Stimulated activated CD4-positive, alpha-beta T cell treated with anti-CD3 and anti-CD28 coated beads, TNF-alpha, amount 100 ng/mL, for 4 hours (primary cell): ENCODE measurements around the gene APOB.

Experiments
- DNase-seq, 3 experiments: peaks; one replicate each; pipeline ENCODE4 v3.0.0-alpha.2; 2020; ENCODE audit warnings: low read depth in 3 of 3

Gene APOB

DNA sequence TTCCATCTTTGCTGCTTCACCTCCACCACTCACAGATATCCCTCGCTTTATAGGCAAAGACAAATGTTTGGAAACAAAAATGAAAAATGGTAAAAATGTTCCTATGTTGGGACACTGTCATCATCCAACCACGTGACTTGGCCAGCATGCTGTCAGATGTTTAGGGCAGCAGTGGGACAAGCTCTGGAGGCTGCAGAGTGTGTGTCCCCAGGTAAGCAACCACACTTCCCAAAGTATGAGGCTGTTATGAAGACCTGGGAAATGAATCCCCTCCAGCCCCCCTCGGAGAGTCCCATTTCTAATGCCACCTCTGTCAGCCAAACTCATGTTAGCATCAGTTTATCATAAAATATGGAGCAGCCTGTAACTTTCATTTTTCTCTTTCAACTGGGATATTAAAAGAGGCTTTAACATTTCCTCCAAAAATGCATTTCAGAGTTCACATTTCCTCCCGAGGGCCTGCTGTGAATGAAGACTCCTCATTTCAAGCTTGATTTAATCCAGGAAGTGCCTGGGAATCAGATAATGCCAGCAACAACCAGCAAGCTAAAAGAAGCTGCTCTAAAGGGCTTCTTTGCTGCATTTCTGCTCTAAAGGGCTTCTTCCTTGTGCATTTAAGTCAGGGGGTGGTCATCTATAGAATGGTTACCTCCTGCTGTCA lies 66.2 kb downstream of the APOB start:
- no peak for DNase-seq

DNA sequence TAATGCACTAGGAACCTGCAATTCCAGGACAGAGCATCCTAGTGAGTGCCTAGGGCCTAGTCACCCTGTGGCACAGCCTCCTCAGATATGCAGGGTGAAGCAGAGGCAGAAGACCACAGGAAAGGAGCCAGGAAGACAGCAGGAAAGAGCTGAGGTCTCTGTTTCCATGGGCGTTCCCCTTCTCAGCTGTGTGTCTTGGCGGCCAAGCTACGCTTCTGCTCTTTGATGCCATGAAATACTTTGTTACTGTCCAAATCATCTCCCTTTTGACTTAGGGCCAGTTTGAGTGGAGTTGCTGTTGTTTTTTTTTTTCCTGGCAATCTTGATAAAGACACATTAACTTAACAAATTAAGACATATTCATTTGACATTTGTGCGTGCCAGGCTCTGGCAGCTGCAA lies 67.3 kb downstream of the APOB start:
- no peak for DNase-seq

DNA sequence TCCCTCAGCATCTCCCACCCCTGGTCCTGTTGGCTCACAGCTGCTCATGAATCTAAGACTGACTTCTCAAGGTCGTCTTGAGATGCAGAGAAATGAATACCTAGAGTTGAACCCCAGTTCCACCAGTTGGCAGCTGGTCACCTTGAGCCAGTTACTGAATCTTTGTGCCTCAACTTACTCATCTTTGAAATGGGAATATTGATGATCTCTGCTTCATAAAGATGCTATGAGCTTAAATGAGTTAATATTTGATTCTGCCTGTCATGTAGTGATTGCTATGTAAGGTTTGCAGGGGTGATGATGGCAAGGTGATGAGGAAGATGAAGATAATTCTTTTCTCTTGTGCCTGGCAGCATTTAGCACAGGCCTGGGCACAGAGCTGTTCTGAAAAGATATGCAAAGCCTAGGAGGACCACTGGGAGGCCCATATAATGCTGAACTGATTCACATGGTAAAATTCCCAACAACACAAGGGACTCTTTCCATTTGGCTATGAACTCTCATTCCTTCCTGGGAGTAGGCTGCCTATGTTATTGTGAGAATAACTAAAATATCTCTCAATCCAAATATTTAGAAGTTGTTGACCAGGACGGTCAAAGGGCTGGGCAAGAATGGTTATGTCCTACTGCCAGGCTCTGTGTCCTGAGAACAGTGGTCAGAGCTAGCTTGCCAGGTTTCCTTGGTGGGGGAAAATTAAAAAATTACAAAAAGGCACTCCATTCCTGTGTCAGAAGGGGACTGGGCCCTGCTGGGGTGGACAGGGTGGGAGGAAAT lies 70.9 kb downstream of the APOB start:
- no peak for DNase-seq

DNA sequence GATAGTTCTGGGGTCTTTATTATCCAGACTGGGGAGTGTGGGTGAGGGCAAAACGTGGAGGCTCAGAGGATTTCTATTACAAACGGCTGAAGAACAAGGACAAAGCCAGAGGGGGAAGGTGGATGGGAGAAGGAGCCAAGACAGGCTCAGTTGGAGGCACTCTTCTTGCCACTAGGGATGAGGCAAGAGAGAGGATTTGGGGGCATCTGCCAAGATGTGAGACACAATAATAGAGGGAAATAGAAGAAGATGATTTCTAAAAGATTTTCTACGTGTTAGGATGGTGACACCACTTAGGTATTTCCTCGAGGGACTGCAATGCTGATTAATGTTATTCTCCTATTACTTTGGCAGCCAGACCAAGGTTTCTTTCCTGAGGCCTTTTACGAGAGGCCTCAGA lies 71.8 kb downstream of the APOB start:
- DNase-seq, result no peak

DNA sequence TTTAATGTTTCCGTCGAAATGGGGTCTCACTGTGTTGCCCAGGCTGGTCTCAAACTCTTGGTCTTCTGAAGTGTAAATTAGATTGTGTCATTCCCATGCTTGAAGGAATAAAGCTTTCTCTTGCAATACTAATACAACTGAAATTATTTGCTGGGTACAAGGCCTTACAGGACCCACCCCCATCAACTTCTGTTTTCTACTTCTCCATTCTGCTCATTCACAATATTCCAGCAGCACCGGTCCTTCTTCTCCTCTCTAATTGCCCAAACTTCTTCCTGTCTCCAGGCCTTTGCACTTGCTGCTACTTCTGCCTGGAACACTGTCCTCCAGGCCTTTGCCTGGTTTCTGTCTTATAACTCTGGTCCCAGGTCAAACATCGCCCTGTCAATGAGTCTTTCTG lies 73.8 kb downstream of the APOB start:
- no peak for DNase-seq

DNA sequence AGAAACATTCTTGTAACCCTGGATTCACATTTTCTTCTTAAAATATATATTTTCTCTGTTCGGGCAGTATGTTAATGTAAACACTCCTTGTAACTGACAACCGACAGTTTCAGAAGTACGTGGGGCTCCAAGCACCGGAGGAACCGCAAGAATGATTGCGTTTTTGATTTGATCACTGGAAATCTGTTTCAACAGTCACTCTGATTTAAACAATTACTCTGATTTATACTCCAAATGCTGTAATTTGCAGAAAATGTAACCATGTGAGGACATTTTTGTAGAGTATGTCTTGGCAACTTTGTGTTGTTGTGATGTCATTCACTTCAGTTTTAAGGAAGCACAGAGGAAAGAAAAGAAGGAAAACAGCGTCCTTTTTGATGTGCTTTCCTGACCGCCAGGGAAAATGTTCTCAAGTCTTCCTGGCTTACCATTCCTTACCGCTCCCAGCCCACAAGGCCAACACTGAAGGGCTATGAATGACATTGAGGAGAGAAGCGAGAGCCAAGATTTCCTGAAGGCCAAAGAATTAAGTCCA lies 77.7 kb downstream of the APOB start:
- no peak for DNase-seq

DNA sequence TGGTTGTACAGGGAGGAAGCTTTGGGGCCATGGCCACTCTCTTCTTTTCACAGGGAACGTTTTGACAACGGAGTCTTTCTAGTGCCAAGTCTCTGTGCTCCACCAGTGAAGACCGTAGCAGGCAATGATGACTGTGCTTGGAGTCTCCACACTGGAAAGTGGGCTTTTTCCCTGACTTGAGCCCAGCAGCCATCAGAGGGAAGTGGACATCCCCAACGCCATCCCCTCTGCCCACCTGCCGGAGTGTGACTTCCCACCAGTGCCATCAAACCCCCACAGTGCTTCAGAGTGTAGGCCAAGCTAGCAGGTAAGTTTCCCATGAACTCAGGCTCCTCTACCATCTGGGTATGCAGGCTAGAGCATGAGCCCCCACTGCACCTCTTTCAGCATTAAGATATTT lies 78.7 kb downstream of the APOB start:
- DNase-seq, result no peak

DNA sequence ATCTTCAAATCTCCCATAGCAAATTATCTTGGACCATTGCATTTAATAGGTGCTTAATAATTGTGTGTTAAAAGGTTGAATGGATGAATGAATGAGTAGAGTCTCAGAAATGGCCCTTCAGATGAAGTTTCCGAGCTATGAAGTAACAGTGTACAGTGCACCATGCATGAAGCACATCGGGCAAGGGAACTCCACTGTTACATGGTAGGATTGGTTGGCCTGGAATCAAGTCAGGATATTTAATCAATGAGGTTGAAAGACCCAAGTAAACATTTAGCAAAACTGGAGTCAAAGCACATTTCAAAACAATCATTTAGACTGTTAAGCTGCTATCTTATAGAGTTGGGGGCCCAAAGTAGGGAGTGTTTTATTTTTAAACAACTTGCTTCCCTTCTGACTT lies 80.0 kb downstream of the APOB start:
- DNase-seq, result no peak

DNA sequence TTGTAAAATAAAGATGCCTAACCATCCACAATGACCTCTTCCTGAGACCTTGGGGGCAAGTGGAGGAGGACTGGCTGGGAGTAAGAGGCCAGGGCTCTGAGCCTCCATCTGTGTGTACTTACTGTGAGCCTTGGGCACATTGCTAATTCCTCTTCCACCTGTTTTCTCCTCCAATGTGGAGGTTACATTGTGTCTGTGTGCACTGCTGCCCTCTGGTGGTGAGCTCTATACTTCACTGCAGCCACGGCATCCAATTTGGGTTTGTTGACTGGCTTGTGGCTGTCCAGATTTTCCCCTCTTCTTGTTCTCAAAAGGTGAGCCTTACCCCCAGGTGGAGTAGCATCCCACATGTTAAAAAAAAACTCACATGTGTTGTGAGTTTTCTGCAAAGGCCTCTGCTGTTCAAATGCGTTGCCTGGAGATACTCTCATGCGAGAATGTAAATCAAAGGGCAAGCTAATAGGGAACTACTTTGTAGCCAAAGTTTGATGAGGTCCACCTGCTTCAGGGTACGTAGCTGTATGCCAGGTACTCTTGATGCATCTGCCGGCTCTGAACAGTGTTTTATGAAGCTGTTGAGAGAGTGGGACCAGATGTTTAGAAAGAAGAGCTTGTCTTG lies 80.8 kb downstream of the APOB start:
- DNase-seq, result peak; percentile 33 to 56 (median 49)

DNA sequence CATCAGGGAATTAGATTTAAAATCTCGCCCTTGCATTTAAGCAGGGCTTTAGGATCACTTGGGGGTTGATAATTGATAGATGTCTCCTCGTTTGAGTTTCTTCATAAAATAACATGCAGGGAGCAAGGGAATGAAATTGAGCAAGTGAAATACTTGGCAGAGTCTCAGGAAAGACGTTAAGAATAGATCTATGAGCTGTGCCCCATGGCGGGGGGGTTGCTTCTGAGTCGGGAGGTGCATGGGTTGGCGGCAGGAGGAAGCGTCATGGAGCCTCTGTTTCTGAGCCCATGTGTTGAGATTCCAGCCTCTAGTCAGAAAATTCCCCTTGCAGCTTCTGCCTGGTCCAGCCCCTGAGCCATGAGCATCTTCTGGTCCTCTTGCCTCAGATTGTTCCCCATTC lies 82.0 kb downstream of the APOB start:
- no peak for DNase-seq

DNA sequence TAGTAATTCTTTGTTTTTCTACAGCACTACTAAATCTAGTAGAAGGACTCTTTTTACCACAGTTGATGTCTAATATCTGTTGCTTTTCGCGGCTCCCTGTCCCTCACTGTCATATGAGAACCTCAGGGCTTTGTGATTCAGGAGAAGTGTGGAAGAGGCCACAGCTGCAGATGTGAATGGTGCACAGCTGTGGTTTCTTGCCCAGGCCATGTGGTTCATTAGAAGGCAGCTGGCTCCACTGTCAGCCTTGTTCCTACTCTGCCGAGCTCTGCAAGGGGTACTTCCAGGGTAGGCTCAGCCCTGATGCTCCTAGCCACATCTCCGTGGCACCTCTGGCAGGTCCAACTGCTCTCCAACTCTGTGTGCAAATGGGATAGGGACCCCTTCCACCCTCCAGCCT lies 83.9 kb downstream of the APOB start:
- DNase-seq, result no peak

DNA sequence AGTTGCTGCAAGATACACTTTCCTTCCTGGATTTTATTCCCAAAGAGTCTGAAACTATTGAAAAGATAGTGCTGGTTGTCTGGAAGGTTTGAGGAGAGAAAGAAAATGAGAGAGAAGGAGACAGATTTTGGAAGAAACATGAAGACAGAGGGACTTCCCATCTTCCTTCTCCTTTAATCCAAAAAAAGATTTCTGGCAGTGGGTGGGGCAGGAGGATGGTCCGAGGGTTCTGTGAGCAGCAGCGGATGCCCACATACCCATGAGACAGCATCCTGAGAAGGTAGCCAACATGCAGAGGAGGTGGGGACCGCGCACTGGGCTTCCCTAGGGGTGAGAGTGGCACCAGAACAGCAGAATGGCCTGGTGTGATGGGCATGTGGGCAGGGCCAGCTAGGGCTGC lies 84.6 kb downstream of the APOB start:
- no peak for DNase-seq

DNA sequence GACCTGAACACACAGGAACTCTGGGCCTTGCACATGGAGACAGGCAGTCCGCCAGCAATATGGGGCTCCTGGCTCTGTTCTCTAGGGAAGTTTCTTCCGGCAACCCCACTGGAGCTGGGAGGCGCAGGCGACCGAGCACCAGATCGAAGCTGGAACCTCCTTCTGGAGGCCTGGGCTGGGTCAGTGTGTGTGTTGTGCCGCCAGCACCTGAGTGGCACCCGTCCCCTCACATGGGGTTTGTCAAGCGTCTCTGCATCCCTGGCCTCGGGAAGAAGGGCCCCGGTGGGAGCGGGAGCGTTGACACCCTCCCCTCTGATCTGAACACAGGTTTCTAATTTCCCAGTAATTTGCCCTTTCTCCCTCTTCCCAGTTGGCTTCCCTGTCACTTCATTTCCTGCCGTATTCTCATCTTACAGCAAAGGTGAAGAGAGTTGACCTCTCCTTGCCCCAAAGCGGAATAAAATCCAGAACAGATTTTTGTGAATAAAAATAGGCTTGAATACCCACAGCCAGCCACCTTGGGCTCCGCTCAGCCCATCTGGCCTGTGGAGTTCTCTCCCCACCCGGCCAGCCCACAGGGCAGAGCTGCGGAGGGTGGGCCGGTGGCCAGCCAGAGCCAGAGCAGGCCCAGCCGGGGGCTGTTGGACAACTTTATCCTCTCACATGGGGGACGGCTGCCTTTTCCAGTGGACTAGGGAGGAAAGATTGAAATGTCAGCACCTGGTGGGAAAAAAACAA lies 85.9 kb downstream of the APOB start:
- no peak for DNase-seq

DNA sequence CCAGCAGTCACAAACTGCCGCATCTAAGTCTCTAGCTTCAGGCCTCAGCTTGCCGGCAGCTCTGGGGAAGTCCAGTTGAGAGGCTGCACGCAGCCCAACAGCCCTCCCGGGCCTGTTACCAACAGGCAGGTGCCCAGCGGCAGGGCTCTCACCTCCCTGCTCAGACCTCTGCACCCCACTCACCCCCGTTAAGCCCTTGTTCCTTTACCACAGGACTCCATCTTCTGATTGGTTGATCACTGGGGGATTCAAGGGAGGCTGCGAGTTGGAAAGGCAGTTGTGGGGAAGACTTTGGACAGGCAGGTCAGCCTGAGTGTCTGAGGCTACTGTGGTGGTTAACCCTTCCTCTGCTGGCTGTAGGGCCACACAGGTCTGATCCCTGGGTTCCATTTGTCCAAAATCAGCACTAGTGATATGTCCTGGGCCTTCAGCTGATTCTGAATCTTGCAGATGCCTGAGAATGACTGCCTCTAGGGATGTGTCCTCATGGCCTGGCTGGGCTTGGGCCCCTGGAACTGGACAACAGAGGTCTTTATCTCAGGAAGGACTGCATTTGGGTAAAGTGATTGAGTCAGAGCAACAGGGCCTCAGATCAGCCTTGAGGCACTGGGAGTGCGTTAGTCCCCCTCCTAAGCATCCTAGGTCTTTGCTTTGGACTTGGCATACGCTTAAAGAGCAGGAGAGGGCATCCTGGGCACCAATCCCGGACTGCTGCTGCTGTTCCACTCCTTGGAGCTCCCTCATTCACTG lies 88.4 kb downstream of the APOB start:
- DNase-seq, result no peak

DNA sequence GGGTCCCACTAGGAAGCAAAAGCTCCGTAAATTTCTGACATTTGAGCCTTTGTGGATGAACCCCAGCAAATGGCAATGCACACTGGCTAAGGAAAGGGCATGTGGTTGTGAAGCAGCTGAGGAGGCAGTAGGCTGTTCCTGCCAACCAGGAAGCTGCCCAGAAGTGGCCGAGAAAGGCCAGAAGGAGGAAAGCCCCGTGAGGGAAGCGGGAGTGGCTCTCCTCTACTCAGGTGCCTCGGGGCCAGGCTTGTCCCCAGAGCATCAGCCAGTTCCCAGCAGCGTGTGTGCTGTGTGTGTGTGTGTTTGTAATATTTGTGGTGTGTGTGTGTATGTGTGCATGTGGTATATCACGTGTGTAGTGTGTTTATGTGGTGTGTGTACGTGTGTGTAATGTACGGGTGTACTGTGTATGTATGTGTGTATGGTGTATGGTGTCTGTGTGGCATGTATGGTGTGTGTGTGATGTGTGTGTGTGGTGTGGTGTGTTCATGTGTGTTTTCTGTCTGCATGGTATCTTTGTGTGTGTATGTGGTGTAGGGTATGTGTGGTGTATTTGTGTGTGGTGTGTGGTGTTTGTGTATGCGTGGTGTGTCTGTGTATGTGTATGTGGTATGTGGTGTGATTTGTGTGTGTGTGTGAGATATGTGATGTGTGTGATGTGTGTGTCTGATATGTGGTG lies 90.6 kb downstream of the APOB start:
- DNase-seq, result no peak
